GM19372 (cell line): ENCODE data around the gene SPDYE4.

Source experiments
- ATAC-seq: cut with Tn5 transposase; IDR thresholded peaks from one replicate; pipeline ENCODE4 v1.9.1; 2021; ENCODE audit warnings: mild to moderate bottlenecking, low read depth, moderate library complexity; ENCODE audit not compliant: unreplicated experiment

Gene SPDYE4

GRCh38 chr17:8713878-8714277 is 44.5 kb downstream of the SPDYE4 start:
- ATAC-seq: no peak

- ATAC-seq: no peak
Measured at GRCh38 chr17:8713315-8713714, 45.0 kb downstream of the SPDYE4 start.

- no peak for ATAC-seq
Measured at GRCh38 chr17:8712698-8713097, 45.6 kb downstream of the SPDYE4 start.

GRCh38 chr17:8711291-8711690 is 47.1 kb downstream of the SPDYE4 start:
- ATAC-seq: no peak

DNA sequence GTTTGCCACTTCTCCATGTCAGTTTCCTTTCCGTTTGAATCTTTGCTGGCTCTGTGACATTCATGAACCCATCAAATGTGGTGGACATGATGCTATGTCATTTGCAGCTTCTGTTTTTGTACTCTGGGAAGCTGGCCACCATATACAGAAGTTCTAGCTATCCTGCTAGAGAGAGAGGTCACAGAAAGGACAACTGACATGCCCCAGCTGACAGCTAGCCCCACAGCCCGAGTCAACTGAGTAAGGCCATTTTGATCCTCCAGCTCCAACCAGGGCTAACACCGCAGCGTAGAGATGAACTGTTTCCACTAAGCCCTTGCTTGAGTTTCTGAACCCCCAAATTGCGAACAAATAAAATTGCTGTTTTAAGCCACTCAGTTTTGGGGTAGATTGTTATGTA is 47.5 kb downstream of the SPDYE4 start:
- ATAC-seq: no peak

DNA sequence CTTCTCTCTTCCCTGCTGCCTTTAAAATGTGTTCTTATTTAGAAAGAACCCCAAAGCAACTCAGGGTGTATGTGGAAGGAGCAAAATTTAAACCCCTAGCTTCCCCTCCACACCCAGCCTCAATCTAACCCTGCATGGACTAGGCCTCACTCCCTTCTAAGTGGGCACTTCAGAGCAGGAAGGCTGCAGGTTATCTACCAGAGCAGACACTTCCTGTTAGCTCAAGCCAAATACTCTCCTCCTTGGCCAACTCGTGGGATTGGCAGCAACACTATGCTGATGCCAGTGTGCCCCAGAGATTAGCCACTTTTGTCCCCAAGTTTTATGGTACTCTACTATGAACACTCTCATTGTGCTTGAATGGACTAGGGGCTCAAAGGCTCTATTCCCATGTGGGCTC is 49.3 kb downstream of the SPDYE4 start:
- no peak for ATAC-seq

- ATAC-seq: no peak
Measured at GRCh38 chr17:8708025-8708461, 50.3 kb downstream of the SPDYE4 start.

- ATAC-seq: no peak
Measured at GRCh38 chr17:8707332-8708024, 50.9 kb downstream of the SPDYE4 start.

DNA sequence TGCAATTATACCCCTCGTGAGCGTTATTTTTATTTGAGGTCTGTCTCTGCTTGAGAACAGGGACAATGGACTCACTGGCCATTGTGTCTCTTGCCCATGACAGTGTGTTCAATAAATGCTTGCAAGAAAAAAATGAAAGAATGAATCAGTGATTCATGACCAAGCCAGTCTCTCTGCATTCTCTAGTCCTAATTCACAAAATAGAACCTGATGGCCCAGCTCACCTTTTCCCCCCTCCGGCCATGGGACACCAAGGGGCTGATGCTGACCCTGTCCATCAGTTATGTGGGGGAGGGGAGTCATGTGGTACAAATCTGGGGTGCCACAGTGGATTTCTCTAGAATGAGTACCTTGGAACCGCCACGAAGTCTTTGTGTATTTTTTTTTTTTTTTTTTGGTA is 51.9 kb downstream of the SPDYE4 start:
- ATAC-seq: no peak

DNA sequence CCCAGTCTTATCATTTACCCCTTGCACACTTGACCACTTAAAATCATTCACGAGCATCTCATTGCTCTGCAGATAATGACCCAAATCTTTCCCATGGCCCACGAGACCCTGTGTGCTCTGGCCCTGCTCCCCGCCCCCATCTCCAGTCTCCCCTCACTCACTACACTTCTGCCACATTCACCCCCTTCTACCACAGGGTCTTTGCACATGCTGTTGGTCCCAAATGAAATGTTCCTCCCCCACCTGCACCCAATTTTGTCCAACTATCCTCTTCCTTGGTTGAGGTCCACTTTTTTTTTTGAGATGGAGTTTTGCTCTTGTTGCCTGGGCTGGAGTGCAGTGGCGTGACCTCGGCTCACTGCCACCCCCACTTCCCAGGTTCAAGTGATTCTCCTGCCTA is 52.9 kb downstream of the SPDYE4 start:
- ATAC-seq: no peak

DNA sequence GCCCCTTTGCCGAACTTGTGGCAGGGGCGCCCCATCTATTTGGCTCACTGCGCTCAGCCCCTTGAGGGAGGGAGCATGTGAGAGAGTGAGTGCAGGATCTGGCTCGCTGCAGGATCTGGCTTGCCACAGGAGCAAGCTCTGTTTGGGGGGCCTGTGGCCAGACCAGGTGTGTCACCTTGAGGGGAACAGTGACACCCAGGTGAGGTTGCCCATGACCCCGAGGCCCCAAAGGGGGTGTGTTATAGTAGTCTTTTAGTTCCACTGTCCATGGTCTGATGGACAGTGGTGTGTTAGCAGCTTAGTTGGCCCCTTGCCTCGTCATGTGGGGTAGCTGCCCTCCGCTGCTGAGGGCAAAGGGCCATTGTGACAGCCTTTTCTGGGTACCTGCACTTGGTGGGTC is 55.3 kb downstream of the SPDYE4 start:
- no peak for ATAC-seq

- ATAC-seq: no peak
Measured at GRCh38 chr17:8701754-8702153, 56.6 kb downstream of the SPDYE4 start.

GRCh38 chr17:8701221-8701620 is 57.1 kb downstream of the SPDYE4 start:
- ATAC-seq: no peak
